ENCODE data around the gene GPHA2. TPM values are rescaled to one million over a fixed set of nuclear protein-coding genes. Genes with fewer than 3 reads are reported as not detected.

The GPHA2 gene
- total and polyA plus RNA-seq, 9 donors: 0.45 to 1.6 (median 0.72) TPM; not detected in 2

GRCh38 chr11:64930340-64930739 lies 5.4 kb downstream of the GPHA2 start:
- intact Hi-C loops (cut with DNase I): loop anchor here in 1 of 4 donors (10.0 kb wide), 1 partner anchor 54 kb away; no protein-coding TSS in a partner anchor
- no peak for DNase-seq
- H3K27me3 ChIP-seq: no peaks in the 10 kb centered on the region
- 90 to 95% (median 94%) methylated on average over 6 of the region's 6 CpGs for WGBS, 3 donors
- H3K9me3 ChIP-seq: no peaks in the 10 kb centered on the region
- no peaks in the 10 kb centered on the region for H3K36me3 ChIP-seq
- no peaks in the 10 kb centered on the region for H3K4me1 ChIP-seq (ENCODE audit: insufficient read depth)
- H3K27ac ChIP-seq: no peak overlapping the region
- no peak overlapping the region for H3K4me3 ChIP-seq
- TF ChIP-seq POLR2A (IDR thresholded peaks at IDR 0.05) (no peak), CTCF (IDR thresholded peaks at IDR 0.05) (no peak), EP300 (IDR thresholded peaks at IDR 0.05) (no peak)

DNA sequence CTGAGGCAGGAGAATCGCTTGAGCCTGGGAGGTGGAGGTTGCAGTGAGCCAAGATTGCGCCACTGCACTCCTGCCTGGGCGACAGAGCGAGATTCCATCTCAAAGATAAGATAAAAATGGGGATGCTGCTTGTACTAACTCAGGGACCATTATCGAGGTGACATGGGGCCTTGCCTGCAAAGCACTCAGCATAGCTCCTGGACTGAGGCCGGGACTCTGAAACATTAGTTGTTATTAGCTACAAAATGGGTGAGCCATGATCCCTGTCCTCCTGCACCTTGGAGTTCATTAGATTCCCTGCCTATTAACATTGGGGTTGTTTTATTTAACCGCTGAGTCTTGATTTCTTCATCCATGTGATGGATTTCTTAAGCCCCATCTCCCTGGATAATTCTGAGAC lies 6.1 kb downstream of the GPHA2 start:
- intact Hi-C loops (cut with DNase I): loop anchor here in 1 of 4 donors (10.0 kb wide), 1 partner anchor 55 kb away; no protein-coding TSS in a partner anchor
- H3K27ac ChIP-seq: no peak overlapping the region
- H3K4me1 ChIP-seq (ENCODE audit: insufficient read depth): no peaks in the 10 kb centered on the region
- no peaks in the 10 kb centered on the region for H3K27me3 ChIP-seq
- DNase-seq: no peak
- no peaks in the 10 kb centered on the region for H3K9me3 ChIP-seq
- WGBS, 3 donors: 92 to 94% (median 92%) methylated on average over 7 of the region's 7 CpGs
- TF ChIP-seq CTCF (IDR thresholded peaks at IDR 0.05) (no peak), POLR2A (IDR thresholded peaks at IDR 0.05) (no peak), EP300 (IDR thresholded peaks at IDR 0.05) (no peak)
- no peak overlapping the region for H3K4me3 ChIP-seq
- H3K36me3 ChIP-seq: no peaks in the 10 kb centered on the region

GRCh38 chr11:64928957-64929356 lies 6.7 kb downstream of the GPHA2 start:
- intact Hi-C loops (cut with DNase I): no loop called here
- no peak for TF ChIP-seq CTCF (IDR thresholded peaks at IDR 0.05)
- Histone ChIP-seq H3K27me3 (no peaks in the 10 kb centered on the region), H3K4me3 (no peak overlapping the region), H3K4me1 (ENCODE audit: insufficient read depth) (no peaks in the 10 kb centered on the region), H3K9me3 (no peaks in the 10 kb centered on the region), H3K36me3 (no peaks in the 10 kb centered on the region), H3K27ac (no peak overlapping the region)
- DNase-seq: no peak
- 97 to 98% (median 97%) methylated on average over 2 of the region's 2 CpGs for WGBS, 3 donors

DNA sequence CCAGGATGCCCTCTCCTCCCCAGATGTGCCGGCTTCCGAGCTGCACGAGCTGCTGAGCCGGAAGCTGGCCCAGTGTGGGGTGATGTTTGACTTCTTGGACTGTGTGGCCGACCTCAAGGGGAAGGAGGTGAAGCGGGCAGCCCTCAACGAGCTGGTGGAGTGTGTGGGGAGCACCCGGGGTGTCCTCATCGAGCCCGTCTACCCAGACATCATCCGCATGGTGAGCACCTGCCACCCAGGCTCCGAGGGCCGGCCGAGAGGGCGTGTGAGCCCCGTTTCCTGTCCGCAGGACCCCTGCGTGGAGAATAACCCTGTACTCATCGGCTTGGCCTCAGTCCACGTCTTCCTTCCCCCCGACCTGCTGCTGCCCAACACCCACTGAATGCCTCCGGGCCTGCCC lies 9.0 kb downstream of the GPHA2 start:
- DNase-seq: peak in 2 of 5 donors; percentile 35 to 43
- Histone ChIP-seq H3K4me3 (no peak overlapping the region), H3K27ac (no peak overlapping the region), H3K36me3 (no peaks in the 10 kb centered on the region), H3K27me3 (no peaks in the 10 kb centered on the region), H3K4me1 (ENCODE audit: insufficient read depth) (no peaks in the 10 kb centered on the region), H3K9me3 (no peaks in the 10 kb centered on the region)
- no peak for TF ChIP-seq CTCF (IDR thresholded peaks at IDR 0.05)
- no peak for TF ChIP-seq POLR2A (IDR thresholded peaks at IDR 0.05)
- TF ChIP-seq EP300 (IDR thresholded peaks at IDR 0.05): no peak
- 84 to 87% (median 86%) methylated on average over 22 of the region's 22 CpGs for WGBS, 3 donors
- intact Hi-C loops (cut with DNase I): no loop called here

Measured in ovary (tissue), 9 donors.